GM23338 (cell line): Measurements from ENCODE around the gene HACE1. TPM values are rescaled to one million over a fixed set of nuclear protein-coding genes. Genes with fewer than 3 reads are reported as not detected.

Experiments used
- ATAC-seq: fragments of 200-7000 bp; cut with Tn5 transposase; 3 replicates; pipeline ENCODE4 v1.9.1; 2020
- DNase-seq: peaks from one replicate; pipeline ENCODE4 v3.0.0-alpha.2; 2015; ENCODE audit warnings: low spot score
- H2AFZ ChIP-seq: fragments of 200-600 bp; sonication (generic); 2 replicates; pipeline ENCODE4 v1.8.0; 2016; ENCODE audit warnings: antibody characterized with exemption, mild to moderate bottlenecking, moderate library complexity
- H3F3A ChIP-seq: fragments of 200-600 bp; sonication (generic); replicated peaks from 2 replicates; pipeline ENCODE4 v1.8.0; 2017; ENCODE audit warnings: antibody characterized with exemption, mixed run types, low read depth
- H3K27ac ChIP-seq: fragments of 200-600 bp; sonication (generic); 2 replicates; pipeline ENCODE4 v1.6.1; 2016; ENCODE audit warnings: low read depth
- H3K27me3 ChIP-seq: fragments of 200-600 bp; sonication (generic); 2 replicates; pipeline ENCODE4 v1.8.0; 2016; ENCODE audit warnings: mild to moderate bottlenecking, mixed run types, moderate library complexity; ENCODE audit not compliant: insufficient read depth
- H3K36me3 ChIP-seq: fragments of 200-600 bp; sonication (generic); 2 replicates; pipeline ENCODE4 v1.8.0; 2016; ENCODE audit warnings: mild to moderate bottlenecking; ENCODE audit not compliant: insufficient read depth
- H3K4me1 ChIP-seq: fragments of 200-600 bp; sonication (generic); 2 replicates; pipeline ENCODE4 v1.8.0; 2016; ENCODE audit warnings: mild to moderate bottlenecking, moderate library complexity; ENCODE audit not compliant: insufficient read depth
- H3K4me2 ChIP-seq: fragments of 200-600 bp; sonication (generic); 2 replicates; pipeline ENCODE4 v1.7.1; 2017; ENCODE audit warnings: mixed run types
- H3K4me3 ChIP-seq: fragments of 200-600 bp; sonication (generic); 2 replicates; pipeline ENCODE4 v1.6.1; 2016; ENCODE audit warnings: mixed run types
- H3K79me2 ChIP-seq: fragments of 200-600 bp; sonication (generic); replicated peaks from 2 replicates; pipeline ENCODE4 v1.8.0; 2017; ENCODE audit warnings: mild to moderate bottlenecking; ENCODE audit not compliant: insufficient read depth
- H3K9me2 ChIP-seq: fragments of 200-600 bp; sonication (generic); 2 replicates; pipeline ENCODE4 v1.8.0; 2017; ENCODE audit not compliant: insufficient read depth
- H4K20me1 ChIP-seq: fragments of 200-600 bp; sonication (generic); replicated peaks from 2 replicates; pipeline ENCODE4 v1.8.0; 2017; ENCODE audit warnings: mild to moderate bottlenecking; ENCODE audit not compliant: insufficient read depth
- H3K27ac Mint-ChIP-seq: 2 replicates; pipeline ENCODE4 v1.8.0; 2020; ENCODE audit warnings: inconsistent platforms, mild to moderate bottlenecking, moderate library complexity, mixed read lengths
- H3K27me3 Mint-ChIP-seq: 3 replicates; pipeline ENCODE4 v1.8.0; 2022; ENCODE audit warnings: low read depth, mild to moderate bottlenecking, moderate library complexity, mixed read lengths, inconsistent platforms; ENCODE audit not compliant: insufficient read depth, poor library complexity
- H3K36me3 Mint-ChIP-seq: 3 replicates; pipeline ENCODE4 v1.8.0; 2021; ENCODE audit warnings: low read depth, mild to moderate bottlenecking, inconsistent platforms, moderate library complexity, mixed read lengths
- H3K4me1 Mint-ChIP-seq: 3 replicates; pipeline ENCODE4 v1.8.0; 2020; ENCODE audit warnings: mild to moderate bottlenecking, inconsistent platforms, mixed read lengths
- H3K4me3 Mint-ChIP-seq: 3 replicates; pipeline ENCODE4 v1.8.0; 2021; ENCODE audit warnings: moderate library complexity, mild to moderate bottlenecking, inconsistent platforms, mixed read lengths
- H3K9me3 Mint-ChIP-seq: 3 replicates; pipeline ENCODE4 v1.8.0; 2020; ENCODE audit warnings: moderate library complexity, mild to moderate bottlenecking, inconsistent platforms, mixed read lengths
- CREB1 ChIP-seq: fragments of 250-450 bp; sonication (Bioruptor Pico); IDR thresholded peaks from 2 replicates; pipeline ENCODE4 v1.5.0; 2020; ENCODE audit warnings: low read depth, mild to moderate bottlenecking, moderate library complexity
- EZH2 ChIP-seq: fragments of 200-600 bp; sonication (generic); IDR thresholded peaks from one replicate; pipeline ENCODE4 v1.8.0; 2017; ENCODE audit warnings: antibody characterized with exemption, mild to moderate bottlenecking, low read depth; ENCODE audit not compliant: unreplicated experiment
- JUNB ChIP-seq: IDR thresholded peaks from one replicate; pipeline ENCODE4 v1.6.1; 2016; ENCODE audit warnings: antibody characterized with exemption; ENCODE audit not compliant: unreplicated experiment
- NANOG ChIP-seq: IDR thresholded peaks from 2 replicates; pipeline ENCODE4 v1.6.1; 2016; ENCODE audit warnings: antibody characterized with exemption, borderline replicate concordance
- POLR2AphosphoS5 ChIP-seq: IDR thresholded peaks from 2 replicates; pipeline ENCODE4 v1.6.1; 2016; ENCODE audit warnings: antibody characterized with exemption, low read depth
- STAT1 ChIP-seq: IDR thresholded peaks from one replicate; pipeline ENCODE4 v1.6.1; 2016; ENCODE audit warnings: antibody characterized with exemption; ENCODE audit not compliant: unreplicated experiment
- ZNF114 ChIP-seq: fragments of 250-450 bp; sonication (Bioruptor Pico); IDR thresholded peaks from 2 replicates; pipeline ENCODE4 v1.5.0; 2020; ENCODE audit warnings: mild to moderate bottlenecking, moderate library complexity
- ZNF331 ChIP-seq: fragments of 250-450 bp; sonication (Bioruptor Pico); IDR thresholded peaks from 2 replicates; pipeline ENCODE4 v1.5.0; 2020; ENCODE audit warnings: low read depth, mild to moderate bottlenecking, moderate library complexity
- polyA plus RNA-seq: library from polyadenylated mRNA; unstranded; fragments of >200 nt; fragmentation: Nextera tagmentation; extraction: Ambion mirVana; gene quantifications from 2 replicates; pipeline ENCODE4 v1.2.1, GENCODE V29; 2016
- total RNA-seq: library from RNA; depleted of rRNA; stranded (reverse); fragments of >200 nt; shearing (Covaris generic); gene quantifications from 2 replicates; pipeline ENCODE4 v1.2.3, GENCODE V29; 2014
- TF ChIP-seq, protein P1 (sequence below): IDR thresholded peaks from 2 replicates; pipeline ENCODE4 v1.6.1; 2016; ENCODE audit warnings: antibody characterized with exemption
- TF ChIP-seq, protein P2 (sequence below), 2 experiments: fragments of 200-600 bp in 1 of 2; sonication (generic) in 1 of 2; conservative IDR thresholded peaks; 2 replicates each; pipeline versions ENCODE4 v1.5.1 to v1.6.1; 2016 to 2017; ENCODE audit warnings: antibody characterized with exemption in 2 of 2, low read depth in 2 of 2, mild to moderate bottlenecking in 2 of 2, moderate library complexity in 1 of 2
- TF ChIP-seq, protein P3 (sequence below): IDR thresholded peaks from one replicate; pipeline ENCODE4 v1.6.1; 2018; ENCODE audit warnings: antibody characterized with exemption; ENCODE audit not compliant: unreplicated experiment
- TF ChIP-seq, protein P4 (sequence below): fragments of 250-450 bp; sonication (Bioruptor Pico); IDR thresholded peaks from 2 replicates; pipeline ENCODE4 v1.5.0; 2020; ENCODE audit warnings: mild to moderate bottlenecking, moderate library complexity

The HACE1 gene
- total and polyA plus RNA-seq, 2 experiments from 2014 or later: 8.6 to 28.7 TPM

DNA sequence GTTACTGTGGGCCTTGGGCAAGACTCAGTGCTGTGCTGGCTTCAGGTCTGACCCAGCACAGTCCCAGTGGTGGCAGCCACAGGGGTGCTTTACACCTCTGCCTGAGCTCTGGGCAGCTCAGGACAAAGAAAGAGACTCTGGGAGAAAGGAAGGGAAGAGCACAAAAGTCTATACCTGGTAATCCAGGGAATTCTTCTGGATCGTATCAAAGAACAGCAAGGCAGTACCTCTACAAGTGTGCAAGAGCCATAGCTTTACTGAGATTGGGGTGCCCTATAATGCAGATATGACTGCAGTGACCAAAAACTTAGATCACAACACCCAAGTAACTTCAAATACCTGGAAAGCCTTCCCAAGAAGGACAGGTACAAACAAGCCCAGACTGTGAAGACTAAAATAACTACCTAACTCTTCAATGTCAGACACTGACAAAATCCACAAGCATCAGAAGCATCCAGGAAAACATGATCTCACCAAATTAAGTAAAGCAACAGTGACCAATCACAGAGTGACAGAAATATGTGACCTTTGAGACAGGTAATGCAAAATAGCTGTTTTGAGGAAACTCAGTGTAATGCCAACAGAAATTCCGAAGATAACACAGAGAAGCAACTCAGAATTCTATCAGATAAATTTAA, 49.3 kb upstream of the HACE1 start:
- peaks cover 4% of the 10 kb centered on the region for H3K27me3 Mint-ChIP-seq
- H3K9me3 Mint-ChIP-seq: peaks cover under 1% of the 10 kb centered on the region; the same call in 2 of the 3 replicates
- H3K4me1 ChIP-seq: no peaks in the 10 kb centered on the region; the same call in 1 of the 2 replicates
- no peak overlapping the region for H3K4me2 ChIP-seq
- H3K4me1 Mint-ChIP-seq: peaks cover 7% of the 10 kb centered on the region
- no peaks in the 10 kb centered on the region for H3K36me3 ChIP-seq
- H3K4me3 ChIP-seq: no peak overlapping the region
- H3F3A ChIP-seq: no peaks in the 10 kb centered on the region
- H3K9me2 ChIP-seq: no peaks in the 10 kb centered on the region
- no peak overlapping the region for H3K27ac ChIP-seq
- no peaks in the 10 kb centered on the region for H4K20me1 ChIP-seq
- ATAC-seq (peak; percentile 50), DNase-seq (no peak)
- TF ChIP-seq, protein P1, sequence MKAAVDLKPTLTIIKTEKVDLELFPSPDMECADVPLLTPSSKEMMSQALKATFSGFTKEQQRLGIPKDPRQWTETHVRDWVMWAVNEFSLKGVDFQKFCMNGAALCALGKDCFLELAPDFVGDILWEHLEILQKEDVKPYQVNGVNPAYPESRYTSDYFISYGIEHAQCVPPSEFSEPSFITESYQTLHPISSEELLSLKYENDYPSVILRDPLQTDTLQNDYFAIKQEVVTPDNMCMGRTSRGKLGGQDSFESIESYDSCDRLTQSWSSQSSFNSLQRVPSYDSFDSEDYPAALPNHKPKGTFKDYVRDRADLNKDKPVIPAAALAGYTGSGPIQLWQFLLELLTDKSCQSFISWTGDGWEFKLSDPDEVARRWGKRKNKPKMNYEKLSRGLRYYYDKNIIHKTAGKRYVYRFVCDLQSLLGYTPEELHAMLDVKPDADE: no peak
- TF ChIP-seq, protein P2, sequence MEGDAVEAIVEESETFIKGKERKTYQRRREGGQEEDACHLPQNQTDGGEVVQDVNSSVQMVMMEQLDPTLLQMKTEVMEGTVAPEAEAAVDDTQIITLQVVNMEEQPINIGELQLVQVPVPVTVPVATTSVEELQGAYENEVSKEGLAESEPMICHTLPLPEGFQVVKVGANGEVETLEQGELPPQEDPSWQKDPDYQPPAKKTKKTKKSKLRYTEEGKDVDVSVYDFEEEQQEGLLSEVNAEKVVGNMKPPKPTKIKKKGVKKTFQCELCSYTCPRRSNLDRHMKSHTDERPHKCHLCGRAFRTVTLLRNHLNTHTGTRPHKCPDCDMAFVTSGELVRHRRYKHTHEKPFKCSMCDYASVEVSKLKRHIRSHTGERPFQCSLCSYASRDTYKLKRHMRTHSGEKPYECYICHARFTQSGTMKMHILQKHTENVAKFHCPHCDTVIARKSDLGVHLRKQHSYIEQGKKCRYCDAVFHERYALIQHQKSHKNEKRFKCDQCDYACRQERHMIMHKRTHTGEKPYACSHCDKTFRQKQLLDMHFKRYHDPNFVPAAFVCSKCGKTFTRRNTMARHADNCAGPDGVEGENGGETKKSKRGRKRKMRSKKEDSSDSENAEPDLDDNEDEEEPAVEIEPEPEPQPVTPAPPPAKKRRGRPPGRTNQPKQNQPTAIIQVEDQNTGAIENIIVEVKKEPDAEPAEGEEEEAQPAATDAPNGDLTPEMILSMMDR (conservative IDR thresholded peaks at IDR 0.05; ENCODE audit: low read depth in 2 of 2): no peak
- TF ChIP-seq, protein P3, sequence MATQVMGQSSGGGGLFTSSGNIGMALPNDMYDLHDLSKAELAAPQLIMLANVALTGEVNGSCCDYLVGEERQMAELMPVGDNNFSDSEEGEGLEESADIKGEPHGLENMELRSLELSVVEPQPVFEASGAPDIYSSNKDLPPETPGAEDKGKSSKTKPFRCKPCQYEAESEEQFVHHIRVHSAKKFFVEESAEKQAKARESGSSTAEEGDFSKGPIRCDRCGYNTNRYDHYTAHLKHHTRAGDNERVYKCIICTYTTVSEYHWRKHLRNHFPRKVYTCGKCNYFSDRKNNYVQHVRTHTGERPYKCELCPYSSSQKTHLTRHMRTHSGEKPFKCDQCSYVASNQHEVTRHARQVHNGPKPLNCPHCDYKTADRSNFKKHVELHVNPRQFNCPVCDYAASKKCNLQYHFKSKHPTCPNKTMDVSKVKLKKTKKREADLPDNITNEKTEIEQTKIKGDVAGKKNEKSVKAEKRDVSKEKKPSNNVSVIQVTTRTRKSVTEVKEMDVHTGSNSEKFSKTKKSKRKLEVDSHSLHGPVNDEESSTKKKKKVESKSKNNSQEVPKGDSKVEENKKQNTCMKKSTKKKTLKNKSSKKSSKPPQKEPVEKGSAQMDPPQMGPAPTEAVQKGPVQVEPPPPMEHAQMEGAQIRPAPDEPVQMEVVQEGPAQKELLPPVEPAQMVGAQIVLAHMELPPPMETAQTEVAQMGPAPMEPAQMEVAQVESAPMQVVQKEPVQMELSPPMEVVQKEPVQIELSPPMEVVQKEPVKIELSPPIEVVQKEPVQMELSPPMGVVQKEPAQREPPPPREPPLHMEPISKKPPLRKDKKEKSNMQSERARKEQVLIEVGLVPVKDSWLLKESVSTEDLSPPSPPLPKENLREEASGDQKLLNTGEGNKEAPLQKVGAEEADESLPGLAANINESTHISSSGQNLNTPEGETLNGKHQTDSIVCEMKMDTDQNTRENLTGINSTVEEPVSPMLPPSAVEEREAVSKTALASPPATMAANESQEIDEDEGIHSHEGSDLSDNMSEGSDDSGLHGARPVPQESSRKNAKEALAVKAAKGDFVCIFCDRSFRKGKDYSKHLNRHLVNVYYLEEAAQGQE: no peak
- TF ChIP-seq EZH2: no peak
- no peak for TF ChIP-seq JUNB
- TF ChIP-seq ZNF331: no peak
- TF ChIP-seq NANOG: no peak
- no peak for TF ChIP-seq POLR2AphosphoS5
- TF ChIP-seq STAT1: no peak
- TF ChIP-seq, protein P4, sequence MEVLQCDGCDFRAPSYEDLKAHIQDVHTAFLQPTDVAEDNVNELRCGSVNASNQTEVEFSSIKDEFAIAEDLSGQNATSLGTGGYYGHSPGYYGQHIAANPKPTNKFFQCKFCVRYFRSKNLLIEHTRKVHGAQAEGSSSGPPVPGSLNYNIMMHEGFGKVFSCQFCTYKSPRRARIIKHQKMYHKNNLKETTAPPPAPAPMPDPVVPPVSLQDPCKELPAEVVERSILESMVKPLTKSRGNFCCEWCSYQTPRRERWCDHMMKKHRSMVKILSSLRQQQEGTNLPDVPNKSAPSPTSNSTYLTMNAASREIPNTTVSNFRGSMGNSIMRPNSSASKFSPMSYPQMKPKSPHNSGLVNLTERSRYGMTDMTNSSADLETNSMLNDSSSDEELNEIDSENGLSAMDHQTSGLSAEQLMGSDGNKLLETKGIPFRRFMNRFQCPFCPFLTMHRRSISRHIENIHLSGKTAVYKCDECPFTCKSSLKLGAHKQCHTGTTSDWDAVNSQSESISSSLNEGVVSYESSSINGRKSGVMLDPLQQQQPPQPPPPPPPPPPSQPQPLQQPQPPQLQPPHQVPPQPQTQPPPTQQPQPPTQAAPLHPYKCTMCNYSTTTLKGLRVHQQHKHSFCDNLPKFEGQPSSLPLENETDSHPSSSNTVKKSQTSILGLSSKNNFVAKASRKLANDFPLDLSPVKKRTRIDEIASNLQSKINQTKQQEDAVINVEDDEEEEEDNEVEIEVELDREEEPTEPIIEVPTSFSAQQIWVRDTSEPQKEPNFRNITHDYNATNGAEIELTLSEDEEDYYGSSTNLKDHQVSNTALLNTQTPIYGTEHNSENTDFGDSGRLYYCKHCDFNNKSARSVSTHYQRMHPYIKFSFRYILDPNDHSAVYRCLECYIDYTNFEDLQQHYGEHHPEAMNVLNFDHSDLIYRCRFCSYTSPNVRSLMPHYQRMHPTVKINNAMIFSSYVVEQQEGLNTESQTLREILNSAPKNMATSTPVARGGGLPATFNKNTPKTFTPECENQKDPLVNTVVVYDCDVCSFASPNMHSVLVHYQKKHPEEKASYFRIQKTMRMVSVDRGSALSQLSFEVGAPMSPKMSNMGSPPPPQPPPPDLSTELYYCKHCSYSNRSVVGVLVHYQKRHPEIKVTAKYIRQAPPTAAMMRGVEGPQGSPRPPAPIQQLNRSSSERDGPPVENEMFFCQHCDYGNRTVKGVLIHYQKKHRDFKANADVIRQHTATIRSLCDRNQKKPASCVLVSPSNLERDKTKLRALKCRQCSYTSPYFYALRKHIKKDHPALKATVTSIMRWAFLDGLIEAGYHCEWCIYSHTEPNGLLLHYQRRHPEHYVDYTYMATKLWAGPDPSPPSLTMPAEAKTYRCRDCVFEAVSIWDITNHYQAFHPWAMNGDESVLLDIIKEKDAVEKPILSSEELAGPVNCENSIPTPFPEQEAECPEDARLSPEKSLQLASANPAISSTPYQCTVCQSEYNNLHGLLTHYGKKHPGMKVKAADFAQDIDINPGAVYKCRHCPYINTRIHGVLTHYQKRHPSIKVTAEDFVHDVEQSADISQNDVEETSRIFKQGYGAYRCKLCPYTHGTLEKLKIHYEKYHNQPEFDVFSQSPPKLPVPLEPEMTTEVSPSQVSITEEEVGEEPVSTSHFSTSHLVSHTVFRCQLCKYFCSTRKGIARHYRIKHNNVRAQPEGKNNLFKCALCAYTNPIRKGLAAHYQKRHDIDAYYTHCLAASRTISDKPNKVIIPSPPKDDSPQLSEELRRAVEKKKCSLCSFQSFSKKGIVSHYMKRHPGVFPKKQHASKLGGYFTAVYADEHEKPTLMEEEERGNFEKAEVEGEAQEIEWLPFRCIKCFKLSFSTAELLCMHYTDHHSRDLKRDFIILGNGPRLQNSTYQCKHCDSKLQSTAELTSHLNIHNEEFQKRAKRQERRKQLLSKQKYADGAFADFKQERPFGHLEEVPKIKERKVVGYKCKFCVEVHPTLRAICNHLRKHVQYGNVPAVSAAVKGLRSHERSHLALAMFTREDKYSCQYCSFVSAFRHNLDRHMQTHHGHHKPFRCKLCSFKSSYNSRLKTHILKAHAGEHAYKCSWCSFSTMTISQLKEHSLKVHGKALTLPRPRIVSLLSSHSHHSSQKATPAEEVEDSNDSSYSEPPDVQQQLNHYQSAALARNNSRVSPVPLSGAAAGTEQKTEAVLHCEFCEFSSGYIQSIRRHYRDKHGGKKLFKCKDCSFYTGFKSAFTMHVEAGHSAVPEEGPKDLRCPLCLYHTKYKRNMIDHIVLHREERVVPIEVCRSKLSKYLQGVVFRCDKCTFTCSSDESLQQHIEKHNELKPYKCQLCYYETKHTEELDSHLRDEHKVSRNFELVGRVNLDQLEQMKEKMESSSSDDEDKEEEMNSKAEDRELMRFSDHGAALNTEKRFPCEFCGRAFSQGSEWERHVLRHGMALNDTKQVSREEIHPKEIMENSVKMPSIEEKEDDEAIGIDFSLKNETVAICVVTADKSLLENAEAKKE (CRISPR knock-in tag): no peak
- no peak for TF ChIP-seq ZNF114
- TF ChIP-seq CREB1 (CRISPR knock-in tag): no peak
- H3K36me3 Mint-ChIP-seq: no peaks in the 10 kb centered on the region
- no peaks in the 10 kb centered on the region for H3K27me3 ChIP-seq
- no peak overlapping the region for H3K27ac Mint-ChIP-seq
- no peak overlapping the region for H3K4me3 Mint-ChIP-seq
- H3K79me2 ChIP-seq: no peaks in the 10 kb centered on the region
- H2AFZ ChIP-seq: peak overlapping the region; percentile 32; the same call in 1 of the 2 replicates
